PC-9 (cell line): ENCODE measurements around the gene CSF3R. TPM values are rescaled to one million over a fixed set of nuclear protein-coding genes. Genes with fewer than 3 reads are reported as not detected.

Experiments
- Bru-seq: library from RNA; stranded (reverse); fragments of 400-500 nt; gene quantifications from one replicate; lab custom pipeline; 2021; lab: Mats Ljungman, UMichigan
- BruChase-seq, 2 experiments: library from RNA; stranded (reverse); fragments of 400-500 nt; gene quantifications; one replicate each; lab custom pipeline; 2021; lab: Mats Ljungman, UMichigan
- BruUV-seq: library from RNA; stranded (reverse); fragments of 400-500 nt; replicated peaks from 2 replicates; lab custom pipeline; 2021; lab: Mats Ljungman, UMichigan
- CTCF ChIA-PET: fragments of 300-600 bp; sonication (Branson Sonifier 250); formaldehyde crosslinking; loops from one replicate; lab custom pipeline; 2022; ENCODE audit warnings: antibody characterized with exemption; lab: Charles Lee
- POLR2A ChIA-PET: fragments of 300-600 bp; sonication (Branson Sonifier 250); formaldehyde crosslinking; loops from one replicate; lab custom pipeline; 2022; ENCODE audit warnings: antibody characterized with exemption; ENCODE audit not compliant: unreplicated experiment; lab: Charles Lee
- DNase-seq, 2 experiments: peaks; one replicate each; pipeline versions ENCODE4 v3.0.0 to v3.0.0-alpha.2; 2015 to 2022; ENCODE audit warnings: mixed read lengths in 1 of 2
- H2AFZ ChIP-seq: fragments of 200-600 bp; sonication (generic); 2 replicates; pipeline ENCODE4 v1.8.1; 2017; ENCODE audit warnings: antibody characterized with exemption
- H3F3A ChIP-seq: fragments of 200-600 bp; sonication (generic); 2 replicates; pipeline ENCODE4 v1.8.1; 2017; ENCODE audit warnings: antibody characterized with exemption, mild to moderate bottlenecking, low read depth; ENCODE audit not compliant: insufficient read depth
- H3K27ac ChIP-seq: fragments of 200-600 bp; sonication (generic); 2 replicates; pipeline ENCODE4 v1.6.1; 2016; ENCODE audit warnings: mixed run types
- H3K27me3 ChIP-seq: fragments of 200-600 bp; sonication (generic); 2 replicates; pipeline ENCODE4 v1.6.1; 2016; ENCODE audit warnings: low read depth, mixed run types; ENCODE audit not compliant: insufficient read depth
- H3K36me3 ChIP-seq: fragments of 200-600 bp; sonication (generic); 2 replicates; pipeline ENCODE4 v1.6.1; 2016; ENCODE audit warnings: low read depth, mixed run types
- H3K4me1 ChIP-seq: fragments of 200-600 bp; sonication (generic); replicated peaks from 2 replicates; pipeline ENCODE4 v1.6.1; 2016; ENCODE audit warnings: mixed run types; ENCODE audit not compliant: insufficient read depth
- H3K4me2 ChIP-seq: fragments of 200-600 bp; sonication (generic); 2 replicates; pipeline ENCODE4 v1.6.1; 2017; ENCODE audit warnings: mixed run types
- H3K4me3 ChIP-seq: fragments of 200-600 bp; sonication (generic); 2 replicates; pipeline ENCODE4 v1.6.1; 2016; ENCODE audit warnings: mixed run types
- H3K79me2 ChIP-seq: fragments of 200-600 bp; sonication (generic); 2 replicates; pipeline ENCODE4 v1.6.1; 2017; ENCODE audit warnings: low read depth, mixed run types
- H3K9me2 ChIP-seq: fragments of 200-600 bp; sonication (generic); 2 replicates; pipeline ENCODE4 v1.8.1; 2017; ENCODE audit warnings: mild to moderate bottlenecking; ENCODE audit not compliant: insufficient read depth
- H3K9me3 ChIP-seq: fragments of 200-600 bp; sonication (generic); 2 replicates; pipeline ENCODE4 v1.8.1; 2016; ENCODE audit warnings: low read depth; ENCODE audit not compliant: insufficient read depth
- H4K20me1 ChIP-seq: fragments of 200-600 bp; sonication (generic); 2 replicates; pipeline ENCODE4 v1.8.1; 2017; ENCODE audit not compliant: insufficient read depth
- CTCF ChIP-seq: fragments of 200-600 bp; sonication (generic); conservative IDR thresholded peaks from 2 replicates; pipeline ENCODE4 v1.6.1; 2017; ENCODE audit warnings: mixed run types, antibody characterized with exemption, mild to moderate bottlenecking, moderate library complexity
- EZH2 ChIP-seq: fragments of 200-600 bp; sonication (generic); IDR thresholded peaks from 2 replicates; pipeline ENCODE4 v1.8.0; 2017; ENCODE audit warnings: antibody characterized with exemption, low read depth
- intact Hi-C: fragments of 100-400 bp; cut with micrococcal nuclease; formaldehyde crosslinking; loops from one replicate; pipeline ENCODE4 v1.10.0; 2022; ENCODE audit not compliant: unreplicated experiment
- long read RNA-seq: library from polyadenylated mRNA; stranded (forward); transcript quantifications from one replicate; pipeline ENCODE4 v2.0.0, GENCODE V29; 2022
- total RNA-seq: library from RNA; stranded (reverse); gene quantifications from 2 replicates; pipeline ENCODE4 v1.2.3, GENCODE V29; 2021

The CSF3R gene
- total RNA-seq (not detected in 2 replicates), Bru-seq, nascent RNA (not detected), BruChase-seq, experiment 1, labeled RNA remaining after a 2-hour chase (not detected), BruChase-seq, experiment 2, labeled RNA remaining after a 6-hour chase (not detected)
- long read RNA-seq, result 0 reads

GRCh38 chr1:36482724-36483388 is at the start of gene CSF3R:
TSS of gene CSF3R (minus strand) at chr1:36482913. CDS start at chr1:36479496, 3,417 bp downstream.
- no TSS peak for BruUV-seq
- Histone ChIP-seq H3K27ac (no peak within 1 kb of the TSS), H3K36me3 (no peaks in the 10 kb centered on the region), H3K9me3 (no peaks in the 10 kb centered on the region), H3K27me3 (no peaks in the 10 kb centered on the region), H3K4me1 (peaks cover 37% of the 10 kb centered on the region), H2AFZ (no peak within 1 kb of the TSS), H3K4me3 (no peak within 1 kb of the TSS), H3F3A (peaks cover 33% of the 10 kb centered on the region), H3K4me2 (no peak within 1 kb of the TSS), H3K79me2 (no peaks in the 10 kb centered on the region), H3K9me2 (no peaks in the 10 kb centered on the region), H4K20me1 (no peaks in the 10 kb centered on the region)
- no peak for DNase-seq
- ChIA-PET POLR2A (interaction anchor here (0.7 kb wide), 1 partner anchor 1001 kb away, joined by 4 read pairs; no protein-coding TSS in a partner anchor), CTCF (no interaction called here)
- intact Hi-C loops, result no loop called here
- TF ChIP-seq EZH2 (no peak), CTCF (no peak)

- intact Hi-C loops, result no loop called here
- Histone ChIP-seq H3K27me3 (peaks cover 43% of the 10 kb centered on the region), H3K4me3 (no peak overlapping the region), H4K20me1 (no peaks in the 10 kb centered on the region), H3K4me1 (no peaks in the 10 kb centered on the region), H3K79me2 (no peaks in the 10 kb centered on the region), H3K9me3 (no peaks in the 10 kb centered on the region), H3K9me2 (no peaks in the 10 kb centered on the region), H3F3A (no peaks in the 10 kb centered on the region), H3K27ac (no peak overlapping the region), H3K36me3 (no peaks in the 10 kb centered on the region), H3K4me2 (no peak overlapping the region), H2AFZ (no peak overlapping the region)
- TF ChIP-seq EZH2 (no peak), CTCF (no peak)
- DNase-seq, result no peak
- BruUV-seq, result no TSS peak
- ChIA-PET POLR2A (no interaction called here), CTCF (interaction anchor here (0.6 kb wide), 1 partner anchor 1090 kb away, joined by 5 read pairs; no protein-coding TSS in a partner anchor)
Observed at GRCh38 chr1:36531833-36532232, 49.1 kb upstream of the CSF3R start.

- Histone ChIP-seq H3F3A (no peaks in the 10 kb centered on the region), H3K9me3 (no peaks in the 10 kb centered on the region), H3K79me2 (no peaks in the 10 kb centered on the region), H3K27me3 (peaks cover 39% of the 10 kb centered on the region), H3K27ac (no peak overlapping the region), H3K4me1 (no peaks in the 10 kb centered on the region), H2AFZ (no peak overlapping the region), H3K9me2 (no peaks in the 10 kb centered on the region), H4K20me1 (no peaks in the 10 kb centered on the region), H3K4me2 (no peak overlapping the region), H3K4me3 (no peak overlapping the region), H3K36me3 (no peaks in the 10 kb centered on the region)
- DNase-seq, result no peak
- ChIA-PET POLR2A (no interaction called here), CTCF (no interaction called here)
- intact Hi-C loops, result no loop called here
- BruUV-seq, result no TSS peak
- TF ChIP-seq CTCF (no peak), EZH2 (no peak)
Observed at GRCh38 chr1:36530791-36531190, 48.1 kb upstream of the CSF3R start.
